ENCODE measurements around the gene CD19. TPM values are rescaled to one million over a fixed set of nuclear protein-coding genes. Genes with fewer than 3 reads are reported as not detected.
"Not testable (repeated sequence)": the region's sequence is repeated elsewhere in the genome, so short reads cannot be mapped to it uniquely, and the experiment has no call there.

The CD19 gene
- total RNA-seq, 2 donors from 2014 or later, result 0.46 to 0.51 TPM

DNA sequence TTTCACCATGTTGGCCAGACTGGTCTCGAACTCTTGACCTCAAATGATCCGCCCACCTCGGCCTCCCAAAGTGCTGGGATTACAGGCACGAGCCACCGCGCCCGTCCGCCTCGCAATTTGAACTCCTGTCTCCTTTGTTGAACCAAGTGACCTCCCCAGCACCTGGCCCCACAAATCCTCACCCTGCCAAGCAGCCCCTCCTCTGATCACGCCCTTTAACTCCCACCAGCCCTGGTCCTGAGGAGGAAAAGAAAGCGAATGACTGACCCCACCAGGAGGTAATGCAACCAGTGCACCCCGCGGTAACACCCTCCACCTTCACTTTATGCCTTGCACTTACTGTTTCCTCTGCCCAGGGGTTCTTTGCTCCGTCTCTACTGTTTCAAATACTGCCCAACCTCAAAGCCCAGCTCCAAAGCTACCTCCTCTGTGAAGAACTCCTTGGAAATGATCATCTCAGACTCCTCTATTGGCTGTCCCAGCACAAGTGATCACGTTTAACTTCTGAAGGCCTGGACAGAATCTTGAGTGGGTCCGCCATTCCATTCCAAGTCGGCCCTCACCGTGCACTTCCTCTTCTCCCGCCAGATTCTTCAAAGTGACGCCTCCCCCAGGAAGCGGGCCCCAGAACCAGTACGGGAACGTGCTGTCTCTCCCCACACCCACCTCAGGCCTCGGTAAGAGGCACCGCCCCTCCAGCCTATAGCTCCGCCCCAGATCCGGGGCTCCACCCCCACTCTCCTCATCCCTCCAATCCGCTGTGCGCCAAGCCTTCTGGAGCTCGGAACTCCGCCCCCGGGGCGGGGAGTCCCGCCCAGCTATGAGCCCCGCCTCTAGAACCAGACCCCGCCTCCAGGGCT, 4.4 kb downstream of the CD19 start:
- Histone ChIP-seq H3K27me3 (replicated peaks; ENCODE audit: insufficient read depth) (no peaks in the 10 kb centered on the region), H3K36me3 (no peaks in the 10 kb centered on the region), H3K27ac (no peak overlapping the region), H3K9me3 (no peaks in the 10 kb centered on the region), H3K4me1 (replicated peaks) (no peaks in the 10 kb centered on the region), H3K4me3 (no peak overlapping the region)
- TF ChIP-seq, protein P1, sequence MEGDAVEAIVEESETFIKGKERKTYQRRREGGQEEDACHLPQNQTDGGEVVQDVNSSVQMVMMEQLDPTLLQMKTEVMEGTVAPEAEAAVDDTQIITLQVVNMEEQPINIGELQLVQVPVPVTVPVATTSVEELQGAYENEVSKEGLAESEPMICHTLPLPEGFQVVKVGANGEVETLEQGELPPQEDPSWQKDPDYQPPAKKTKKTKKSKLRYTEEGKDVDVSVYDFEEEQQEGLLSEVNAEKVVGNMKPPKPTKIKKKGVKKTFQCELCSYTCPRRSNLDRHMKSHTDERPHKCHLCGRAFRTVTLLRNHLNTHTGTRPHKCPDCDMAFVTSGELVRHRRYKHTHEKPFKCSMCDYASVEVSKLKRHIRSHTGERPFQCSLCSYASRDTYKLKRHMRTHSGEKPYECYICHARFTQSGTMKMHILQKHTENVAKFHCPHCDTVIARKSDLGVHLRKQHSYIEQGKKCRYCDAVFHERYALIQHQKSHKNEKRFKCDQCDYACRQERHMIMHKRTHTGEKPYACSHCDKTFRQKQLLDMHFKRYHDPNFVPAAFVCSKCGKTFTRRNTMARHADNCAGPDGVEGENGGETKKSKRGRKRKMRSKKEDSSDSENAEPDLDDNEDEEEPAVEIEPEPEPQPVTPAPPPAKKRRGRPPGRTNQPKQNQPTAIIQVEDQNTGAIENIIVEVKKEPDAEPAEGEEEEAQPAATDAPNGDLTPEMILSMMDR (IDR thresholded peaks at IDR 0.05), result no peak
- TF ChIP-seq POLR2AphosphoS5 (IDR thresholded peaks at IDR 0.05) (peak; percentile 12), POLR2A (IDR thresholded peaks at IDR 0.05) (no peak)
- DNase-seq (ENCODE audit: low spot score), result peak; percentile 31
- WGBS, result 34% methylated on average over 36 of the region's 36 CpGs
- intact Hi-C loops (cut with DNase I), result no loop called here

DNA sequence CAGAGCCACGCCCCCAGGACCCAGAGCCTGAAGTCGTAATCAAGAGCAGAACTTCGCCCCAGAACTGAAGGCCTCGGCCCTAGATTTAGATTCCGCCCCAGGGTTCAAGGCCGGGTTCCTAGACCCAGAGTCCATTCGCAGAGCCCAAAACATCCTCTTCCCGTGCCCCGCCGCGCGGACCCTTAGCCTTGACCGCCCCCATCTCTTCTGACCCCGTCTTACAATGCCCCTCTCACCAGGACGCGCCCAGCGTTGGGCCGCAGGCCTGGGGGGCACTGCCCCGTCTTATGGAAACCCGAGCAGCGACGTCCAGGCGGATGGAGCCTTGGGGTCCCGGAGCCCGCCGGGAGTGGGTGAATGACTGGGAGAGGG, 5.0 kb downstream of the CD19 start:
- Histone ChIP-seq H3K4me3 (no peak overlapping the region), H3K27ac (no peak overlapping the region), H3K9me3 (no peaks in the 10 kb centered on the region), H3K27me3 (replicated peaks; ENCODE audit: insufficient read depth) (no peaks in the 10 kb centered on the region), H3K4me1 (replicated peaks) (no peaks in the 10 kb centered on the region), H3K36me3 (no peaks in the 10 kb centered on the region)
- no peak for DNase-seq (ENCODE audit: low spot score)
- intact Hi-C loops (cut with DNase I), result no loop called here
- no peak for TF ChIP-seq POLR2AphosphoS5 (IDR thresholded peaks at IDR 0.05)
- no peak for TF ChIP-seq POLR2A (IDR thresholded peaks at IDR 0.05)
- TF ChIP-seq, protein P1 (IDR thresholded peaks at IDR 0.05), result no peak
- 78% methylated on average over 26 of the region's 26 CpGs for WGBS

DNA sequence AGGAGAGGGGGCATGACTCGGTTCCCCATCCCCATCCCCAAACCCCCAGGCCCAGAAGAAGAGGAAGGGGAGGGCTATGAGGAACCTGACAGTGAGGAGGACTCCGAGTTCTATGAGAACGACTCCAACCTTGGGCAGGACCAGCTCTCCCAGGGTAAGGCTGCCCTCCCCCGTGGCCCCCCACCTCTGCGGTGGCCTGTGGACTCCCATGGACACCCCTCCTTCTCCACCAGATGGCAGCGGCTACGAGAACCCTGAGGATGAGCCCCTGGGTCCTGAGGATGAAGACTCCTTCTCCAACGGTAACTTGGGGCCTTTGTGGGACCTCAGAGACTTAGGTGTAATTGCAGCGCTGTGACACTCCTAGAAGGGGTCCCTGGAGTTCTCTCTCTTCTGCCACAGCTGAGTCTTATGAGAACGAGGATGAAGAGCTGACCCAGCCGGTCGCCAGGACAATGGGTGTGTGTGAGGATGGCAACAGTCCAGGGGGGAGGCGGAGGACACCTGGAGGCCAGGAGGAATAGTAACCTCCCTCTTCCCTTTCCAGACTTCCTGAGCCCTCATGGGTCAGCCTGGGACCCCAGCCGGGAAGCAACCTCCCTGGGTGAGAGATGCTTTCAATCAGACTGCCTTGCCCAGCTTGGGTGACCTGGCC, 5.6 kb downstream of the CD19 start:
- Histone ChIP-seq H3K9me3 (no peaks in the 10 kb centered on the region), H3K36me3 (no peaks in the 10 kb centered on the region), H3K27me3 (replicated peaks; ENCODE audit: insufficient read depth) (no peaks in the 10 kb centered on the region), H3K4me3 (no peak overlapping the region), H3K4me1 (replicated peaks) (no peaks in the 10 kb centered on the region), H3K27ac (no peak overlapping the region)
- intact Hi-C loops (cut with DNase I), result no loop called here
- no peak for DNase-seq (ENCODE audit: low spot score)
- TF ChIP-seq POLR2AphosphoS5 (IDR thresholded peaks at IDR 0.05) (no peak), POLR2A (IDR thresholded peaks at IDR 0.05) (no peak)
- TF ChIP-seq, protein P1 (IDR thresholded peaks at IDR 0.05), result no peak
- 78% methylated on average over 14 of the region's 14 CpGs for WGBS

DNA sequence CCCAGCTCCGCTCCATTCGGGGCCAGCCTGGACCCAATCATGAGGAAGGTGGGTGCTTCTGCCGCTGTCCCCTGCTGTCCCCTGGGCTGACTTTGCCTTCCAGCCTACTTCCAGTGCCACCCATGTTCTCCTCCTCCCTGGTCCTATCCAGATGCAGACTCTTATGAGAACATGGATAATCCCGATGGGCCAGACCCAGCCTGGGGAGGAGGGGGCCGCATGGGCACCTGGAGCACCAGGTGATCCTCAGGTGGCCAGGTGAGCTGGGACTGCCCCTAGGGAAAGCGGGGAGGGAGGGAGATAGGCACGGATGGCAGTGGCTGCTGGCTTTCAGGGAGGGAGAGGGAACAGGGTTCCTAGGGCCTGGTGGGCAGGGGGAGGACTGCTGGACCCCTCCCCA, 7.0 kb downstream of the CD19 start:
- H3K4me3 ChIP-seq, result no peak overlapping the region
- no peaks in the 10 kb centered on the region for H3K36me3 ChIP-seq
- no peak for DNase-seq (ENCODE audit: low spot score)
- H3K27ac ChIP-seq, result no peak overlapping the region
- no peaks in the 10 kb centered on the region for H3K27me3 ChIP-seq (replicated peaks; ENCODE audit: insufficient read depth)
- intact Hi-C loops (cut with DNase I), result no loop called here
- WGBS, result 81% methylated on average over 7 of the region's 7 CpGs
- H3K4me1 ChIP-seq (replicated peaks), result no peaks in the 10 kb centered on the region
- no peaks in the 10 kb centered on the region for H3K9me3 ChIP-seq
- TF ChIP-seq POLR2AphosphoS5 (IDR thresholded peaks at IDR 0.05) (no peak), POLR2A (IDR thresholded peaks at IDR 0.05) (no peak)
- TF ChIP-seq, protein P1 (IDR thresholded peaks at IDR 0.05), result no peak

DNA sequence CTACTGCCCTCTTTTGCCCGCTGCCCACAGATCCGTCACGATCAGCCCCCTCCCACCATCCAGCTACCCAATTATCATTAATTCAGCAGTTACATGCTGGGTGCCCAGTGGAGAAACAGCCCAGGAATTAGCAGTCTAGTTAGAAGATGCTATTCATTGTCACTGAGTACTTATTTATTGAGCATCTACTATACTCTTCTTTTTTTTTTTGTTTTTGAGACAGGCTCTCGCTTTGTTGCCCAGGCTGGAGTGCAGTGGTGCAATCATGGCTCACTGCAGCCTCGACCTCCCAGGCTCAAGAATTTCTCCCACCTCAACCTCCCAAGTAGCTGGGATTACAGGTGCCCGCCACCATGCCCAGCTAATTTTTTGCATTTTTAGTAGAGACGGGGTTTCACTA, 8.1 kb downstream of the CD19 start:
- intact Hi-C loops (cut with DNase I); DNase-seq (ENCODE audit: low spot score); H3K27me3 ChIP-seq (replicated peaks; ENCODE audit: insufficient read depth); H3K27ac ChIP-seq; H3K4me3 ChIP-seq; H3K4me1 ChIP-seq (replicated peaks); H3K9me3 ChIP-seq; H3K36me3 ChIP-seq: not testable (repeated sequence)
- 92% methylated on average over 7 of the region's 7 CpGs for WGBS
